Measurements from ENCODE around the gene MEIS1.

Gene MEIS1

GRCh38 chr2:66463206-66463755 is 28.4 kb downstream of the MEIS1 start:
- no peak for TF ChIP-seq CTCF (conservative IDR thresholded peaks at IDR 0.05; ENCODE audit: low read depth)
- no peak overlapping the region for H3K27ac ChIP-seq
- CTCF ChIA-PET, result no interaction called here
- DNase-seq (ENCODE audit: low spot score), result no peak
- POLR2A ChIA-PET (ENCODE audit: low non-redundant PET), result no interaction called here

- no peak for DNase-seq (ENCODE audit: low spot score)
- H3K27ac ChIP-seq, result no peak overlapping the region
- ChIA-PET POLR2A (ENCODE audit: low non-redundant PET) (no interaction called here), CTCF (interaction anchor here (0.6 kb wide), 1 partner anchor 31 kb away, joined by 3 read pairs; no protein-coding TSS in a partner anchor)
- no peak for TF ChIP-seq CTCF (conservative IDR thresholded peaks at IDR 0.05; ENCODE audit: low read depth)
Measured at GRCh38 chr2:66464930-66465637, 30.2 kb downstream of the MEIS1 start.

- H3K27ac ChIP-seq, result no peak overlapping the region
- CTCF ChIA-PET, result no interaction called here
- no peak for TF ChIP-seq CTCF (conservative IDR thresholded peaks at IDR 0.05; ENCODE audit: low read depth)
- no peak for DNase-seq (ENCODE audit: low spot score)
- POLR2A ChIA-PET (ENCODE audit: low non-redundant PET), result no interaction called here
Measured at GRCh38 chr2:66466433-66466832, 31.5 kb downstream of the MEIS1 start.

- no peak overlapping the region for H3K27ac ChIP-seq
- TF ChIP-seq CTCF (conservative IDR thresholded peaks at IDR 0.05; ENCODE audit: low read depth), result no peak
- ChIA-PET CTCF (interaction anchor here (0.6 kb wide), 1 partner anchor 62 kb away, joined by 3 read pairs; no protein-coding TSS in a partner anchor), POLR2A (ENCODE audit: low non-redundant PET) (no interaction called here)
- no peak for DNase-seq (ENCODE audit: low spot score)
Measured at GRCh38 chr2:66467718-66468117, 32.8 kb downstream of the MEIS1 start.

- no peak for DNase-seq (ENCODE audit: low spot score)
- CTCF ChIA-PET, result interaction anchor here (0.6 kb wide), 2 partner anchors 470 to 1231 kb away, joined by 4 to 6 read pairs; no protein-coding TSS in a partner anchor
- TF ChIP-seq CTCF (conservative IDR thresholded peaks at IDR 0.05; ENCODE audit: low read depth), result no peak
- no peak overlapping the region for H3K27ac ChIP-seq
- POLR2A ChIA-PET (ENCODE audit: low non-redundant PET), result no interaction called here
Measured at GRCh38 chr2:66469214-66469902, 34.4 kb downstream of the MEIS1 start.

GRCh38 chr2:66470199-66470598 is 35.3 kb downstream of the MEIS1 start:
- no peak for DNase-seq (ENCODE audit: low spot score)
- H3K27ac ChIP-seq, result no peak overlapping the region
- POLR2A ChIA-PET (ENCODE audit: low non-redundant PET), result no interaction called here
- CTCF ChIA-PET, result no interaction called here
- TF ChIP-seq CTCF (conservative IDR thresholded peaks at IDR 0.05; ENCODE audit: low read depth), result no peak

Measured in RWPE1 (cell line).